ENCODE results near the gene PARN. TPM values are rescaled to one million over a fixed set of nuclear protein-coding genes. Genes with fewer than 3 reads are reported as not detected.

The PARN gene
- total RNA-seq, 3 donors from 2014 or later (not counting 1 experiment from before 2014, with no cell fraction given) = 44.3 to 57.4 (median 45.1) TPM

DNA sequence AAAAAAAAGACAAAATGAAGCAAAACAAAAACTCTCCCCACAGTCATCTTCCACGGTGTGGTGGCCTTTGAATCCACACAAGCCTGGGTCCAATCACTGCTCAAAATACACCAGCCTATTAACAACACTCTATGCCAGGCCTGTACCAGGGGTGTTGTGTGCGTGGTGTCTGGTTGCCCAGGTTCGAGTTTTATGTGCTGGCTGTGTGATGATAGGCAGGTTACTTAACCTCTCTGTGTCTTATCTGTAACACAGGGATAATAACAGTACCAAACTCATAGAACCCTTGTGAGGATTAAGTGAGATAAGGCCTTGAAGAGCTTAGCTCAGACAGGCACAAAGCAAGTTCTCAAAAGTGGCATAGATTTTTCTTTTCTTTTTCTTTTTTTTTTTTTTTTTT is 235.2 kb downstream of the PARN start:
- Mint-ChIP-seq H3K27me3 (ENCODE audit: low read depth in 2 of 2) (no peaks in the 10 kb centered on the region), H3K9me3 (no peaks in the 10 kb centered on the region), H3K4me1 (no peaks in the 10 kb centered on the region), H3K36me3 (no peaks in the 10 kb centered on the region), H3K27ac (no peak overlapping the region), H3K4me3 (no peak overlapping the region)
- H3K4me3 ChIP-seq (ENCODE audit: low read length) = no peak overlapping the region
- H3K27ac ChIP-seq (ENCODE audit: low read length) = no peak overlapping the region
- no peaks in the 10 kb centered on the region for H3K9me3 ChIP-seq (ENCODE audit: control insufficient read depth, insufficient read depth, low read length)
- H3K4me1 ChIP-seq (ENCODE audit: control insufficient read depth, insufficient read depth, low read length) = no peaks in the 10 kb centered on the region
- H3K27me3 ChIP-seq (ENCODE audit: control insufficient read depth, insufficient read depth, low read length) = no peaks in the 10 kb centered on the region
- WGBS (ENCODE audit: insufficient coverage) = 75% methylated on average over 1 of the region's 3 CpGs
- DNase-seq (no peak), ATAC-seq (no peak)
- intact Hi-C loops (cut with micrococcal nuclease) = no loop called here
- no peaks in the 10 kb centered on the region for H3K36me3 ChIP-seq (ENCODE audit: control insufficient read depth, insufficient read depth, low read length)
- TF ChIP-seq, protein P1, sequence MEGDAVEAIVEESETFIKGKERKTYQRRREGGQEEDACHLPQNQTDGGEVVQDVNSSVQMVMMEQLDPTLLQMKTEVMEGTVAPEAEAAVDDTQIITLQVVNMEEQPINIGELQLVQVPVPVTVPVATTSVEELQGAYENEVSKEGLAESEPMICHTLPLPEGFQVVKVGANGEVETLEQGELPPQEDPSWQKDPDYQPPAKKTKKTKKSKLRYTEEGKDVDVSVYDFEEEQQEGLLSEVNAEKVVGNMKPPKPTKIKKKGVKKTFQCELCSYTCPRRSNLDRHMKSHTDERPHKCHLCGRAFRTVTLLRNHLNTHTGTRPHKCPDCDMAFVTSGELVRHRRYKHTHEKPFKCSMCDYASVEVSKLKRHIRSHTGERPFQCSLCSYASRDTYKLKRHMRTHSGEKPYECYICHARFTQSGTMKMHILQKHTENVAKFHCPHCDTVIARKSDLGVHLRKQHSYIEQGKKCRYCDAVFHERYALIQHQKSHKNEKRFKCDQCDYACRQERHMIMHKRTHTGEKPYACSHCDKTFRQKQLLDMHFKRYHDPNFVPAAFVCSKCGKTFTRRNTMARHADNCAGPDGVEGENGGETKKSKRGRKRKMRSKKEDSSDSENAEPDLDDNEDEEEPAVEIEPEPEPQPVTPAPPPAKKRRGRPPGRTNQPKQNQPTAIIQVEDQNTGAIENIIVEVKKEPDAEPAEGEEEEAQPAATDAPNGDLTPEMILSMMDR (IDR thresholded peaks at IDR 0.05) = no peak

DNA sequence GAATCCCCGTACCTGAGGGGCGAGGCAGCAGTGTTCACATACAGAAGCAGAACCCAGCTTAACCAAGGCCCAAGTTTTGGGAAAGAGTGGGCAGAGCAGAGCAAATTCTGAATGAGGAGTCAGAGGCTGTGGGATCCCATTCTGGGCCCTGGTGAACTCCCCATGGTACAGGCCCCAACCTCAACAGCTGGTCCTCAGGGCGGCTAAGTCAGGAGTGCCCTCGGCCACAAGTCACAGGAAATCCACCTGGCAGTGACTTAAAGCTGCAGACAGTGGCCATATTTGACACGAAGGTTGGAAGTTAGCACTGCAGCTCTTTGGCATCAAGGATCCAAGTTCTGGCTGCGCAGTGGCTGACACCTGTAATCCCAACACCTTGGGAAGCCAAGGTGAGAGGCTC is 237.1 kb downstream of the PARN start:
- TF ChIP-seq, protein P1 (IDR thresholded peaks at IDR 0.05) = no peak

DNA sequence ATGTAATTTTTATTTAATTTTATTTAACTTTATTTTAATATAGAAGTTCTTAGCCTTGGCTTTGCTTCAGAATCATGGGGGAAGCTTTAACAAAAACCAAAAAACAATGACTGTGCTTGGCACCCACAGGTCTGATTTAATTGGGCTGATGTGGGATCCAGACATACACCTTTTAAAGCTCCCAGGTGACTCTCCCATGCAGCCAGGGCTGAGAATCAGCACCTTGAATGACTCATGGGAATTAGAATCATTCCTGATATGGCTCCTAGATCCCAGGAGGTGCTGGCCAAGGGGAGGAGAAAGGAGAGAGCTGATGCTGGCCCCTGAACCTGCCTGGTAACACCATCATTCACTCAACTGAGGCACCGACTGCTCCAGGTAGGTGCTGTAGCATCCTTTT is 240.7 kb downstream of the PARN start:
- Histone ChIP-seq H3K27ac (ENCODE audit: low read length) (no peak overlapping the region), H3K27me3 (ENCODE audit: control insufficient read depth, insufficient read depth, low read length) (no peaks in the 10 kb centered on the region), H3K4me3 (ENCODE audit: low read length) (no peak overlapping the region), H3K9me3 (ENCODE audit: control insufficient read depth, insufficient read depth, low read length) (no peaks in the 10 kb centered on the region), H3K36me3 (ENCODE audit: control insufficient read depth, insufficient read depth, low read length) (no peaks in the 10 kb centered on the region), H3K4me1 (ENCODE audit: control insufficient read depth, insufficient read depth, low read length) (no peaks in the 10 kb centered on the region)
- WGBS (ENCODE audit: insufficient coverage) = 100% methylated on average over 1 of the region's 1 CpG
- Mint-ChIP-seq H3K27ac (no peak overlapping the region), H3K27me3 (ENCODE audit: low read depth in 2 of 2) (no peaks in the 10 kb centered on the region), H3K4me3 (no peak overlapping the region), H3K4me1 (no peaks in the 10 kb centered on the region), H3K9me3 (no peaks in the 10 kb centered on the region), H3K36me3 (no peaks in the 10 kb centered on the region)
- intact Hi-C loops (cut with micrococcal nuclease) = no loop called here
- ATAC-seq (no peak), DNase-seq (no peak)
- TF ChIP-seq, protein P1 (IDR thresholded peaks at IDR 0.05) = no peak

More for the DNA sequence above, 237.1 kb downstream of the PARN start:
- no peaks in the 10 kb centered on the region for H3K36me3 Mint-ChIP-seq
- 79% methylated on average over 6 of the region's 6 CpGs for WGBS (ENCODE audit: insufficient coverage)
- no peak overlapping the region for H3K27ac ChIP-seq (ENCODE audit: low read length)
- no peak for DNase-seq
- intact Hi-C loops (cut with micrococcal nuclease) = no loop called here
- H3K4me3 ChIP-seq (ENCODE audit: low read length) = no peak overlapping the region
- no peak overlapping the region for H3K27ac Mint-ChIP-seq
- H3K9me3 ChIP-seq (ENCODE audit: control insufficient read depth, insufficient read depth, low read length) = no peaks in the 10 kb centered on the region
- H3K4me1 ChIP-seq (ENCODE audit: control insufficient read depth, insufficient read depth, low read length) = no peaks in the 10 kb centered on the region
- no peaks in the 10 kb centered on the region for H3K4me1 Mint-ChIP-seq
- H3K27me3 ChIP-seq (ENCODE audit: control insufficient read depth, insufficient read depth, low read length) = no peaks in the 10 kb centered on the region
- no peak for ATAC-seq
- no peak overlapping the region for H3K4me3 Mint-ChIP-seq
- H3K9me3 Mint-ChIP-seq = no peaks in the 10 kb centered on the region
- no peaks in the 10 kb centered on the region for H3K27me3 Mint-ChIP-seq (ENCODE audit: low read depth in 2 of 2)
- no peaks in the 10 kb centered on the region for H3K36me3 ChIP-seq (ENCODE audit: control insufficient read depth, insufficient read depth, low read length)

DNA sequence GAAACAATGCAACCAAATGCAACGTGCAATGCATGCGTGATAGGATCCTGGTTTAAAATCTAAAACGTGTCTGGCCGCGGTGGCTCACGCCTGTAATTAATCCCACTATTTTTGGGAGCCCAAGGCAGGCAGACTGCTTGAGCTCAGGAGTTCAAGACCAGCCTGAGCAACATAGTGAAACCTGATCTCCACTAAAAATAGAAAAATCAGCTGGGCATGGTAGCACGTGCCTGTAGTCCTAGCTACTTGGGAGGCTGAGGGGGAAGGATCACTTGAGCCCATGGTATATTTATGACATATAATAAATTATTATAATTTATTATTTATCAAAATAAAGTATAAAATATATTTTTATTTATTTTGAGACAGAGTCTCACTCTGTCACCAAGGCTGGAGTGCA is 241.8 kb downstream of the PARN start:
- Mint-ChIP-seq H3K27ac (no peak overlapping the region), H3K9me3 (no peaks in the 10 kb centered on the region), H3K36me3 (no peaks in the 10 kb centered on the region), H3K27me3 (ENCODE audit: low read depth in 2 of 2) (peaks cover 0 to 3% of the 10 kb centered on the region in 2 donors), H3K4me1 (no peaks in the 10 kb centered on the region), H3K4me3 (no peak overlapping the region)
- H3K27ac ChIP-seq (ENCODE audit: low read length) = no peak overlapping the region
- H3K4me3 ChIP-seq (ENCODE audit: low read length) = no peak overlapping the region
- H3K4me1 ChIP-seq (ENCODE audit: control insufficient read depth, insufficient read depth, low read length) = no peaks in the 10 kb centered on the region
- WGBS (ENCODE audit: insufficient coverage) = 90% methylated on average over 6 of the region's 7 CpGs
- intact Hi-C loops (cut with micrococcal nuclease) = no loop called here
- no peak for DNase-seq
- H3K9me3 ChIP-seq (ENCODE audit: control insufficient read depth, insufficient read depth, low read length) = no peaks in the 10 kb centered on the region
- TF ChIP-seq, protein P1 (IDR thresholded peaks at IDR 0.05) = no peak
- H3K36me3 ChIP-seq (ENCODE audit: control insufficient read depth, insufficient read depth, low read length) = no peaks in the 10 kb centered on the region
- no peaks in the 10 kb centered on the region for H3K27me3 ChIP-seq (ENCODE audit: control insufficient read depth, insufficient read depth, low read length)
- no peak for ATAC-seq

Data from natural killer cell (primary cell).